GM21381 (cell line): ENCODE results near the gene POC1B.

ENCODE experiments used
- ATAC-seq: cut with Tn5 transposase; IDR thresholded peaks from one replicate; pipeline ENCODE4 v1.9.1; 2021; ENCODE audit warnings: mild to moderate bottlenecking, moderate library complexity; ENCODE audit not compliant: unreplicated experiment

POC1B gene

DNA sequence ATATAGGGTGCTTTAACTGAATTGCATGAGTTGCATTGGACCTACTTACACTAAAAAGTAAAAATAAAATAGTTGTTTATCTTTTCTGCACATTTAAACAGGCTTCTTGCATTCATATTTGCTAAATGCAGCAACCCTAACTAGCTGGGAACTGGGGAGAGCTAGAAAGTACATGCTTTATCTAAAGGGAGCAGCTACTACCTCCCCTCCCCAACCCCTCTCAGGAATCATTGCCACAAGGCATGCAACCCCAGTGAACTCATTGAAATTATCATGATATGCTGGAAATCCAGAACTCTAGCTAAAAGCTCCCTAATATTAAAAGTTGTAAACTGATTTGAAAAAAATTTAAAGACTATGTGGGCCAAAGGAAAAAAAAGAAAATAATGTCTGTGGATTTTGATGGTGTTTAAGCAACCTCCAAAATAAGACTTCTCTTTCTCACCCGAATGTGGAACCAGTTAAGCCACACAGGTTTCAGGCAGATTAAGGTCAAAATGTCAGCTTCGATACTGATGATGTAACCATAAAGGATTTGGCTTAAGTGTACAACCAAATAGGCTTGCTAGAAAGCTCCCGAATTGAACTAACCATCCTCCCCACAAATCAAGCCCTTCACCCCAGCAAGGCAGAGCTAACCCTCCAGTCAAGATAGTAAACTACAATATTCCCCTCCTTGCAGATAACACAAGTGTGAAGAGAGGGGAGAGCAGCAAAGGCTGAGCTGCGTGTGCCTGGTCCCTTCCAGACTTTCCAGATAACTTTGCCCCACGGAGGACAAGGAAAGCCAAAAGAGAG lies 13.8 kb upstream of the POC1B start:
- no peak for ATAC-seq

- ATAC-seq: no peak
Measured at GRCh38 chr12:89538897-89539296, 13.1 kb upstream of the POC1B start.

DNA sequence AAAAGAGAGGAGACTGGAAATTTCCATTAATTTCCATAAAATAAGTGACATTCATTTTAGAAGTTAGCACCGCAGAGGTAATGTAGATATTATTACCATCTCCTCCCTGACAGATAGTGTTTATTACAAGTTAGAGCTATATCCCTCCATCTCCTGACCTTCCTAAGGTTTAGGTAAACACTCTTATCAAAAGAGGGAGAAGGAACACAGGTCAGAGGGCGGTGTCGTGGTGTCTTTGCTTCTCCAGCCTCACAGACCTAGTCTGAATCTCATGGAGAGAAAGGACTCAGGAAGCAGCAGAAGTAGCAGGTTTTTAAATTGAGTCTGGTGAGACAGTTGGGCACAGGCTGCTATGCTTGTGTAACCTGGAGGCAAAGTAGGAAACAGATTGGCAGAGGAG lies 11.5 kb upstream of the POC1B start:
- ATAC-seq: no peak

- no peak for ATAC-seq
Measured at GRCh38 chr12:89529738-89530137, 3.9 kb upstream of the POC1B start.

- ATAC-seq: no peak
Measured at GRCh38 chr12:89528434-89528833, 2.6 kb upstream of the POC1B start.

- peak; percentile 28 for ATAC-seq
Measured at GRCh38 chr12:89525305-89525823, 483 bp downstream of the POC1B start.

DNA sequence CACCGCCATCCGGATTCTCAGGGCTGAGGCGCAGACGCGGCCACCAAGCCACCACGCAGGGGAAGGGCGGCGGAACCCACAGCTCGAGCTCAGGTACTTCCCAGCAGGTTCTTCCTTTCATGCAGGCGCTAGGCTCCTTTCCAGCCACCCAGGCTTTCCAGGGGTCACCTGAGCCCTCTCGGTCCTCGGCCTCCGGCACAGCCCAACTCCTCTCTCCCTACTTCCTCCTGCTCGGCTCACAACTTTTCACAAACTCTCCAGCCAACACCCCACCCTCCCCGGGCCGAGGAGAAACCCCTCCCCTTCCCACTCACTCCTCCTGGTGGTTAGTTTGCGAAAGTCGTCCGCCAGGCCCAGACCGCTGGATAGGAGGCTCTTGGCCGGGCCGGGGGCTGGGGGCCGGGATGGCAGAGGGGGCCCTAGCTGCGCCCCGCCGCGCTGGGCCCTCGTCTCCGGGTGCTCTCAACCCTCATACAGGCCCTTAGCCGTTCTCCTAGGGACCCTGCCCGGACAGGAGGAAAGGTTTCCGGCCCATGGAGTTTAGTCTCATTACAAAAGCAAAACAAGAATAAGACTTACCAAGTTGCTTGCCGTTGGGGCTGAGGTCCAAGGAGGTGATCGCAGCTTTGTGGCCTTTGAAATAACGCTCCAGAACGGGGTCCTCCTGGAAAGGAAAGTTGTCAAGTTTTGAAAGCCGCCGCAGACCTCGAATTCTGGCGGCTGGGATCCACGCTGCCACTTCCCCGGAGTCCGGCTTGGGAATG lies 1.1 kb downstream of the POC1B start, which contains the start of gene GALNT4:
Gene GALNT4 (minus strand): TSS at position 256 of the 764 bp plus-strand sequence. CDS start 247 bp downstream, at position 9.
- ATAC-seq: peak; percentile 68

DNA sequence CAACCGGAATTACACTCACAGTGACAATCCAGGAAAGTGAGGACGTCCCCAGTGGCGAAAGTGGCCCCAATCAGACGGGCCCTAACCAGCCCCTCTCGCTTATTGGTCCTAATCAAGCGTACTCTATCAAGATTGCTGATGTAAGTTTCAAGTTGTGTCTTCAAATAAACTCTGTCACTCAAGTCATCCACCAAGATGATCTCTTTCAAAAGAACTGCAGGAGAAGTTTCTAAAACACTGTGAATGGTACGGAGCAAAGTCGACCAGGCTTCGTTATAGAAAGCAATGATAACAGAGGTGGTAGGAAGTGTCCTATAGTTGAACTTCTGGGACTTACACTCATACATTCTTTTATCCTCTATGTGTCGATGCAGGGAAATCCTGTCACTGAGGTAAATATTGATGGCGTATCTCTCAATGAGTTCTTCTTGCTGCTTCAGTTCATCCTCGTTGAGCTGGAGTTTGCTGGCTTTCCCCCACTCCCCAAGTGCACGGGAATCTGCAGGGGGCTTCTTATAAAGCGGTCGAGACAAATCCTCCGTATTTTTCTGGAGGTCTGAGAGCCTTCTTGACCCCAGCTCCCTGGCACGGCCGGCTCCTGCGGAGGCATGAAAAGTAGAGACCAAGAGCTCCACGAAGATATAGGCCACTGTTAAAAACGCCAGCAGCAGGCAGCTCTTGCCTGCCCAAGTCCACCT lies 1.9 kb downstream of the POC1B start:
- no peak for ATAC-seq

GRCh38 chr12:89523393-89523792 lies 2.5 kb downstream of the POC1B start:
- no peak for ATAC-seq

DNA sequence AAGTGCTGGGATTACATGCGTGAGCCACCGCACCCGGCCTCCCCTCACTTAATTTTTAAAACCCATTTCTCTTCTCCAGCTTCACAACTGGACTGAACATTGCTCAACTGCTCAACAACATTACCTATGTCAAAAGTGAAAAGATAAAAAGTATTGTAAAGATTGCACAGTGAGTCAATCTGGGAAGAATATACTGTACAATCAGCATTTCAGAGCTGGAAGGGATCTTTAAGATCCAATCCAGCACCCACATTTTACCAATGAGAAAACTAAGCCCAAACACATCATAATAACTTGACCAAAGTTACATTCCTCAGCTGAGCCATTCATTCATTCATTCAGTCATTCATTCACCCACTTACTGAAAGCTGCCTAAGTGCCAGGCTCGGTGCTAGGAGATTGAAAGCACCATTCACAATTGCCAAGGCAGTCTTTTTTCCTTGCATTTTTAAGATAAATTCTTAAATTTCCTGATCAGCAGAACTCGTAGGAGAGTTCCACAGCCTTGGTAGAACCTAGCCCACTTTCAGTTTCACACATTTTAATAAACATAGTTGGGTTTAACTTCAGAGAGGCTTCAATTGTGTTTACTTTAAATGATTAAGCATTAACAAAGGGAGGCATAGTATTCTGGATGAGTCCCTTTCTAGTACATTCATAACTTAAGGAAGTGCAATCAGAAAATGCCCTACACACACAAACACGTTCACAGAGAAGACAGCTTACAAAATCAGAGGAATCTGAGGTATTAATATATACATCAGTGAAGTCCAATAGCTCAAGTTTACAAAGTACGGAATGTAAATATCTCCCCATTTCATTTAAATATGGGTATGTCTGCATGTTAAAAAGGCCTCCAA lies 4.3 kb downstream of the POC1B start:
- ATAC-seq: no peak

DNA sequence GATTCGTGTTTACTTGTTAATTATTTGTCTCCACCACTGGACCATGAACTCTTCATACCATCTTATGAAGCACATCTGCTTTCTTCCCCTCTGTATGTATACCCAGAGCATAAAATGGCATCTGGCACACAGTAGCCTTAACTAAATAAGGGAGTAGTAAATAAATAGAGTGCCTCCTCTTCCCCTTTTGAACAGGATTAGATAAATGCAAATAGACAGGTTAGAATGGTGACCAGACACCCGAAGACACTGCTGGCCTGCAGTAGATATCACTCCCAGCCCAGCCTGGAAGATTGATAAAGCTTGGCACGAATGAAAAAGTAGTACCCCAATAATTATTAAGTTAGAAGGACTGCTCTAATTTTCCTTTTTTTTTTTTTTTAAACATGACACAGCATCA lies 8.1 kb downstream of the POC1B start:
- no peak for ATAC-seq

DNA sequence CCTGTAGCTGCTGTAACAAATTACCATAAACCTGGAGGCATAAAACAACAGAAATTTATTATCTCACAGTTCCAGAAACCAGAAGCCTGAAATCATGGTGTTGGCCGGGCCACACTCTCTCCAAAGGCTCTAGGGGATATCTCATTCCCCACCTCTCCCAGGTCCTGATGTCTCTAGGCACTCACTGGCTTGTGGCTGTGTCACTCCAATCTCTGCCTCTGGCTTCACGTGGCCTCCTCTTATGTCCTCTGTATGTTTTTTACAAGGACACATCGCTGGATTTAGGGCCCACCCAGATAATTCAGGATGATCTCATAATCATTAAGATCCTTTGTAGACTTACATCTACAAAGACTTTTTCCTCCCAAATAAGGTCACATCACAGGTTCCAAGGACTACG lies 9.2 kb downstream of the POC1B start:
- no peak for ATAC-seq

DNA sequence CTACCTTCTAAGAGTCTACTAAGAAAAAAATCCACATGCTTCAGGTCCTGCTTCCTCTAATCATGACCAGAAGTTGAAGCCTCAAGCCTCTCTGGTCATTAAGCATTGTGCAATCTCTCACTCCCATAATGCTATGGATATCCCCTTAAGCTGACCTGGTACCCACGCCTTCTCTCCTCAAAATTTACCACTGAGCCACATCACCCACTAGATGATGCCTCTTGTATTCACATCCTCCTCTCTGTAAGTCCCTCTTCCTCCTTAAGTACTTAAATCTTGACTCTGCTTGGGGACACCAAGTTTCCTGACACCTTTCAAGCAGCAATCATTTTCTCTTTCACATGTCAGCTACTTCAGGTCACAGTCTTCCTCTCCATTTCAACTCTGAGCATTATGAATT lies 11.1 kb downstream of the POC1B start:
- peak; percentile 92 for ATAC-seq

DNA sequence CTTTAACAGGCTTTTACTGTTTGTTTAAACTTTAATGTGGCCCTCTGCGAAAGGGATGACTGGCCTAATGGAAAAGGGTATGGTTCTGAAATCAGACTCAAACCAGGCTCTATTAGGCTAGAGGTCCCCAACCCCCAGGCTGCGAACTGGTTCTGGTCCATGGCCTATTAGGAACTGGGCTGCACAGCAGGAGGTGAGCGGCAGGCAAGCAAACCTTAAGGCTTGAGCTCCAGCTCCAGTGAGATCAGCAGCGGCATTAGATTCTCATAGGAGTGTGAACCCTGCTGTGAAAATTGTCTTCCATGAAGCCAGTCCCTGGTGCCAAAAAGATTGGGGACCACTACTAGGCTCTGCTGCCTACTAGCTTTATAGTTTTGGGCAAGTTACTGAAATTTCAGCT lies 12.3 kb downstream of the POC1B start:
- no peak for ATAC-seq

- no peak for ATAC-seq
Measured at GRCh38 chr12:89507015-89507824, 18.6 kb downstream of the POC1B start.

DNA sequence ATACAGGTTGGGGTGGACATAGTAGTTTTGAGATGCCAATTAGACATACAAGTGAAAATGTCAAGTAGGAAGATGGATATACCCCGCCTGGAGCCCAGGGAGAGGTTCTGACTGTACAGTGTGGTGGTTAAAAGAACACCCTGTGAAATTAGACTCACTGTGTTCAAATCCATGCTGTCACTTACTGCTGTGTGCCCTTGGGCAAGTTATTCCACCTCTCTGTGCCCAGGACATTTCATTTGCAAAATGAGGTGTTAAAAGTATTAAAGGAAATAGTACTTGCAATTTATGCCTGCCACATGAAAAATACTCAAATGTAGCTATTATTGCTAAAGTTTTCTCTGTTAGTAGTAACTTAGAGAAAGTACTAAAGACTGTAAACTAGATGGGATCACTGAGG lies 19.8 kb downstream of the POC1B start:
- ATAC-seq: no peak

DNA sequence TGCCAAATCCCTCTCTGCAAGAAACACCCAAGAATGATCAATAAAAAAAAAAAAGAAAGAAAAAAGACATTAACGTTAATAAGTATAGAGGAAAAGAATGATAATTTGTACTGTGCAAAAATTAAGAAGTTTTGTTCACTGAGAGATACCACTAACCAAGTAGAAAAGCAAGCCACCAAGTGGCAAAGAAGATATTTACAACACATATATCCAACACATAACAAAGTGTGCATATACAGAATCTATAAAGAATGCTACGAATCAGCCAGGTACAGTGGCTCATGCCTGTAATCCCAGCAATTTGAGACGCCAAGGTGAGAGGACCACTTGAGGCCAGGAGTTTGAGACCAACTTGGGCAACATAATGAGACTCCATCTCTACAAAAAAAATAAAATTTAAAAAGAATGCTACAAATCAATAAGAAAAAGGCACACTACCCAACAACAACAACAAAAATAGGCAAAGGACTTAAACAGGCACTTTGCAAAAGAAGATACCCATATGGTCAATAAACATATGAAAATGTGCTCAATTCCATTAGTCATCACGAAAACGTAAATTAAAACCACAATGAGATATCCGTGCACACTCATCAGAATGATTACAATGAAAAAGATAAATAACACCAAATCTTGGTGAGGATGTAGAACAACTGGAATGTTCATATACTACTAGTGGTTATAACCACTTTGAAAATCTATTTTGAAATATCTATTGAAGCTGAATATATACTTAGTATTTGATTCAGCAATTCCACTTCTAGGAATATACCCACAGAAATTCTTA lies 21.1 kb downstream of the POC1B start:
- no peak for ATAC-seq

GRCh38 chr12:89501793-89502192 lies 24.1 kb downstream of the POC1B start:
- ATAC-seq: no peak

GRCh38 chr12:89499857-89500256 lies 26.0 kb downstream of the POC1B start:
- no peak for ATAC-seq
